ENCODE results near the gene CYP27B1. TPM values are rescaled to one million over a fixed set of nuclear protein-coding genes. Genes with fewer than 3 reads are reported as not detected.

Gene CYP27B1
- total RNA-seq, 1 donor from 2014 or later, result 1.8 TPM

- no peak for DNase-seq (ENCODE audit: low spot score)
These were observed 424 bp upstream of the CYP27B1 start for GRCh38 chr12:57767305-57767698.

GRCh38 chr12:57765698-57766463 is 997 bp downstream of the CYP27B1 start:
- DNase-seq (ENCODE audit: low spot score), result no peak

- DNase-seq (ENCODE audit: low spot score), result no peak
These were observed 1.7 kb downstream of the CYP27B1 start for GRCh38 chr12:57765003-57765697.

- no peak for DNase-seq (ENCODE audit: low spot score)
These were observed 2.2 kb downstream of the CYP27B1 start for GRCh38 chr12:57764662-57765002.

GRCh38 chr12:57763881-57764661 is 2.8 kb downstream of the CYP27B1 start:
- no peak for DNase-seq (ENCODE audit: low spot score)

- DNase-seq (ENCODE audit: low spot score), result no peak
These were observed 4.4 kb downstream of the CYP27B1 start for GRCh38 chr12:57762463-57762862.

GRCh38 chr12:57761391-57761998 is 5.4 kb downstream of the CYP27B1 start:
- no peak for DNase-seq (ENCODE audit: low spot score)

GRCh38 chr12:57760347-57760982 is 6.4 kb downstream of the CYP27B1 start:
- DNase-seq (ENCODE audit: low spot score), result no peak

GRCh38 chr12:57759360-57759980 is 7.4 kb downstream of the CYP27B1 start:
- no peak for DNase-seq (ENCODE audit: low spot score)

GRCh38 chr12:57758552-57759359 is 8.1 kb downstream of the CYP27B1 start:
- DNase-seq (ENCODE audit: low spot score), result no peak

- DNase-seq (ENCODE audit: low spot score), result no peak
These were observed 9.1 kb downstream of the CYP27B1 start for GRCh38 chr12:57757771-57758170.

GRCh38 chr12:57756406-57757341 is 10.2 kb downstream of the CYP27B1 start:
- no peak for DNase-seq (ENCODE audit: low spot score)

- DNase-seq (ENCODE audit: low spot score), result no peak
These were observed 11.2 kb downstream of the CYP27B1 start for GRCh38 chr12:57755454-57756372.

GRCh38 chr12:57755194-57755453 is 11.8 kb downstream of the CYP27B1 start:
- DNase-seq (ENCODE audit: low spot score), result no peak

GRCh38 chr12:57754411-57755193 is 12.3 kb downstream of the CYP27B1 start, which contains the start of gene MARCHF9:
Gene MARCHF9 (plus strand): TSS chr12:57755103. CDS start chr12:57755529, 426 bp downstream.
- no peak for DNase-seq (ENCODE audit: low spot score)

- DNase-seq (ENCODE audit: low spot score), result no peak
These were observed 13.0 kb downstream of the CYP27B1 start for GRCh38 chr12:57753756-57754337.

GRCh38 chr12:57752668-57753000 is 14.2 kb downstream of the CYP27B1 start:
- DNase-seq (ENCODE audit: low spot score), result no peak

All from mesenteric fat pad (tissue), 1 donor.